K562 (cell line): ENCODE data around the gene TMIGD1. TPM values are rescaled to one million over a fixed set of nuclear protein-coding genes. Genes with fewer than 3 reads are reported as not detected.

Source experiments
- ATAC-seq: fragments of 200-7000 bp; cut with Tn5 transposase; 3 replicates; pipeline ENCODE4 v1.9.1; 2020; ENCODE audit warnings: moderate library complexity
- BruUV-seq: library from RNA; stranded (reverse); fragments of 400-500 nt; replicated peaks from 2 replicates; lab custom pipeline; 2021; lab: Mats Ljungman, UMichigan
- CTCF ChIA-PET: fragments of 300-600 bp; formaldehyde crosslinking; extraction: SDS; loops from one replicate; lab custom pipeline; 2021; ENCODE audit warnings: low intra/inter-chr PET ratio; lab: Yijun Ruan, JAX
- POLR2A ChIA-PET: fragments of 300-600, 350-650 bp; sonication (Branson Sonifier 250); formaldehyde crosslinking; extraction: SDS; loops from one replicate; lab custom pipeline; 2021; ENCODE audit warnings: antibody characterized with exemption, inconsistent platforms; lab: Yijun Ruan, JAX
- DNase-seq, 4 experiments: peaks; one replicate each; pipeline versions ENCODE4 v3.0.0 to v3.0.0-alpha.2; 2011 to 2018; ENCODE audit warnings: low spot score in 3 of 4, mixed read lengths in 3 of 4; ENCODE audit errors: extremely low read depth in 1 of 4
- FAIRE-seq: peaks from 2 replicates; lab custom pipeline; 2011; peaks lifted over from hg19 to GRCh38; lab: Jason Lieb, UNC
- H2AFZ ChIP-seq: 2 replicates; pipeline ENCODE4 v1.6.0; 2011; ENCODE audit warnings: low read depth, low read length, control low read depth, inconsistent platforms
- H3K27ac ChIP-seq: fragments of 200-600 bp; 3 replicates; pipeline ENCODE4 v1.8.0; 2011; ENCODE audit warnings: low read depth, mild to moderate bottlenecking, control low read depth, inconsistent platforms, low read length, moderate library complexity, mixed read lengths; ENCODE audit errors: extremely low read depth
- H3K27me3 ChIP-seq, 2 experiments: fragments of 300-600 bp in 1 of 2; 2 replicates in 1 of 2; 3 replicates in 1 of 2; pipeline versions ENCODE4 v1.6.0 to v1.8.0; 2011; ENCODE audit warnings: inconsistent platforms in 2 of 2, low read length in 2 of 2, mild to moderate bottlenecking in 1 of 2, mixed read lengths in 1 of 2, moderate library complexity in 1 of 2; ENCODE audit not compliant: control insufficient read depth in 2 of 2, insufficient read depth in 2 of 2
- H3K36me3 ChIP-seq: fragments of 300-600 bp; 3 replicates; pipeline ENCODE4 v1.8.0; 2011; ENCODE audit warnings: mild to moderate bottlenecking, low read length, inconsistent platforms; ENCODE audit not compliant: control insufficient read depth, insufficient read depth
- H3K4me1 ChIP-seq, 2 experiments: fragments of 200-600 bp in 1 of 2; replicated peaks in 1 of 2; 2 replicates in 1 of 2; 3 replicates in 1 of 2; pipeline versions ENCODE4 v1.5.1 to v1.8.0; 2011; ENCODE audit warnings: inconsistent platforms in 2 of 2, low read length in 2 of 2, mild to moderate bottlenecking in 1 of 2, mixed read lengths in 1 of 2, moderate library complexity in 1 of 2; ENCODE audit not compliant: control insufficient read depth in 2 of 2, insufficient read depth in 2 of 2
- H3K4me2 ChIP-seq: 2 replicates; pipeline ENCODE4 v1.6.1; 2011; ENCODE audit warnings: low read length, control low read depth, inconsistent platforms, mixed read lengths; ENCODE audit not compliant: insufficient read depth
- H3K4me3 ChIP-seq: fragments of 200-600 bp; sonication (generic), shearing (Covaris generic); 2 replicates; pipeline ENCODE4 v1.5.1; 2016; ENCODE audit warnings: control low read depth, inconsistent platforms
- H3K79me2 ChIP-seq: fragments of 200-600 bp; 3 replicates; pipeline ENCODE4 v1.8.0; 2011; ENCODE audit warnings: low read length, inconsistent platforms; ENCODE audit not compliant: control insufficient read depth, insufficient read depth
- H3K9ac ChIP-seq, 2 experiments: 2 replicates each; pipeline versions ENCODE4 v1.6.0 to v1.6.1; 2011; ENCODE audit warnings: low read depth in 2 of 2, low read length in 2 of 2, control low read depth in 1 of 2, inconsistent platforms in 1 of 2, mild to moderate bottlenecking in 1 of 2, mixed read lengths in 1 of 2; ENCODE audit not compliant: insufficient read depth in 1 of 2
- H3K9me1 ChIP-seq: one replicate; pipeline ENCODE4 v1.6.0; 2011; ENCODE audit warnings: inconsistent platforms, mild to moderate bottlenecking, low read length, moderate library complexity; ENCODE audit not compliant: control insufficient read depth, insufficient read depth
- H3K9me3 ChIP-seq: replicated peaks from 2 replicates; pipeline ENCODE4 v1.5.1; 2011; ENCODE audit warnings: low read depth, low read length, inconsistent platforms; ENCODE audit not compliant: control insufficient read depth, insufficient read depth
- H4K20me1 ChIP-seq: replicated peaks from 2 replicates; pipeline ENCODE4 v1.6.1; 2011; ENCODE audit warnings: low read length, inconsistent platforms, mixed read lengths; ENCODE audit not compliant: control insufficient read depth, insufficient read depth
- BMI1 ChIP-seq: fragments of 150-350 bp; IDR thresholded peaks from 2 replicates; pipeline ENCODE4 v1.6.1; 2014; ENCODE audit warnings: low read length
- CAMTA2 ChIP-seq: fragments of 250-450 bp; sonication (Bioruptor Pico); conservative IDR thresholded peaks from 2 replicates; pipeline ENCODE4 v1.5.1; 2022
- E2F4 ChIP-seq: sonication (generic); formaldehyde crosslinking; IDR thresholded peaks from 2 replicates; pipeline ENCODE4 v1.8.0; 2022; ENCODE audit warnings: mild to moderate bottlenecking, low read depth, missing genetic modification reagents
- MEIS2 ChIP-seq: fragments of 450-650 bp; IDR thresholded peaks from 2 replicates; pipeline ENCODE4 v1.6.1; 2014; ENCODE audit warnings: mild to moderate bottlenecking; ENCODE audit not compliant: partially characterized antibody
- NFIC ChIP-seq: fragments of 450-650 bp; IDR thresholded peaks from 2 replicates; pipeline ENCODE4 v1.6.1; 2017; ENCODE audit warnings: mild to moderate bottlenecking, inconsistent platforms
- NFIX ChIP-seq: fragments of 250-450 bp; sonication (Bioruptor Pico); IDR thresholded peaks from 2 replicates; pipeline ENCODE4 v1.4.0; 2020; ENCODE audit warnings: low read depth, mild to moderate bottlenecking, moderate library complexity
- NR2F6 ChIP-seq: fragments of 450-650 bp; formaldehyde crosslinking; IDR thresholded peaks from 2 replicates; pipeline ENCODE4 v1.4.0; 2020; ENCODE audit warnings: mild to moderate bottlenecking
- NR3C1 ChIP-seq: sonication (generic); formaldehyde crosslinking; IDR thresholded peaks from 2 replicates; pipeline ENCODE4 v1.8.1; 2022; ENCODE audit warnings: missing genetic modification reagents
- POLR2G ChIP-seq: fragments of 200-400 bp; formaldehyde crosslinking; IDR thresholded peaks from 2 replicates; pipeline ENCODE4 v1.6.1; 2017; ENCODE audit warnings: low read depth, mild to moderate bottlenecking, antibody characterized with exemption, low read length, moderate library complexity
- RBM22 ChIP-seq: fragments of 200-400 bp; formaldehyde crosslinking; IDR thresholded peaks from 2 replicates; pipeline ENCODE4 v1.6.1; 2018; ENCODE audit warnings: low read length, low read depth; ENCODE audit not compliant: poor library complexity, severe bottlenecking
- TAF15 ChIP-seq: fragments of 200-400 bp; formaldehyde crosslinking; IDR thresholded peaks from 2 replicates; pipeline ENCODE4 v1.6.1; 2017; ENCODE audit warnings: mild to moderate bottlenecking, low read depth, low read length, moderate library complexity
- WGBS: fragments of 100-300 bp; shearing (Covaris generic); methylation state at CpG from one replicate; pipeline ENCODE4 v1.1.6; 2016; ENCODE audit warnings: low coverage, mixed read lengths; ENCODE audit not compliant: insufficient coverage; ENCODE audit errors: missing lambda C conversion rate; 5-methylcytosine and 5-hydroxymethylcytosine counted together
- in situ Hi-C: fragments of 300-500 bp; cut with MboI; formaldehyde crosslinking; loops from 4 replicates; pipeline ENCODE4 v1.15.0; 2018; ENCODE audit warnings: inconsistent platforms, mixed read lengths
- intact Hi-C: fragments of 100-400 bp; cut with micrococcal nuclease; formaldehyde crosslinking; loops from 2 replicates; pipeline ENCODE4 v1.14.2; 2022
- polyA plus RNA-seq, 8 experiments: library from polyadenylated mRNA; depleted of rRNA in 4 of 8; stranded (reverse) in 5 of 8; unstranded in 3 of 8; fragments of >200 nt; fragmentation: Nextera tagmentation in 2 of 8; fragmentation: Illumina TruSeq in 1 of 8; extraction: Ambion mirVana in 2 of 8; extraction: Trizol in 1 of 8; gene quantifications; 2 replicates each; pipeline versions ENCODE4 v1.2.1 to v1.2.3, GENCODE V29; 2011 to 2014; ENCODE audit warnings: inconsistent platforms in 1 of 8, missing spikeins in 1 of 8
- total RNA-seq, 7 experiments: library from RNA; depleted of rRNA in 6 of 7; stranded (reverse); fragments of >200 nt in 6 of 7; fragmentation: Illumina TruSeq in 2 of 7; extraction: Trizol in 2 of 7; gene quantifications; 2 replicates each; pipeline versions ENCODE4 v1.2.1 to v1.2.3, GENCODE V29; 2011 to 2021; ENCODE audit warnings: low replicate concordance in 1 of 7
- TF ChIP-seq, protein P1 (sequence below): fragments of 450-650 bp; IDR thresholded peaks from 2 replicates; pipeline ENCODE4 v1.6.1; 2016
- TF ChIP-seq, protein P2 (sequence below), 2 experiments: fragments of 450-650 bp in 1 of 2; sonication (generic) in 1 of 2; formaldehyde crosslinking in 1 of 2; IDR thresholded peaks in 1 of 2; conservative IDR thresholded peaks in 1 of 2; 2 replicates each; pipeline versions ENCODE4 v1.6.1 to v1.8.1; 2016 to 2023; ENCODE audit warnings: mild to moderate bottlenecking in 2 of 2, moderate library complexity in 2 of 2, inconsistent platforms in 1 of 2, missing genetic modification reagents in 1 of 2
- TF ChIP-seq, protein P3 (sequence below), 2 experiments: IDR thresholded peaks in 1 of 2; conservative IDR thresholded peaks in 1 of 2; 2 replicates each; pipeline ENCODE4 v1.6.1; 2016; ENCODE audit warnings: low read depth in 2 of 2, mild to moderate bottlenecking in 1 of 2, missing compliant biosample characterization in 1 of 2, missing genetic modification characterization in 1 of 2, moderate library complexity in 1 of 2

Gene TMIGD1
- total and polyA plus RNA-seq, 9 of the 15 experiments (the other 6 are each of a cell fraction or from before 2014, with no cell fraction given) = not detected

GRCh38 chr17:30326809-30327208 lies 7.0 kb downstream of the TMIGD1 start:
- Histone ChIP-seq H3K27ac (no peak overlapping the region), H2AFZ (no peak overlapping the region), H3K4me2 (no peak overlapping the region), H3K36me3 (no peaks in the 10 kb centered on the region), H3K4me1 (peaks cover 0 to 17% of the 10 kb centered on the region in 2 experiments; a peak in 3 of 5 replicates), H4K20me1 (no peaks in the 10 kb centered on the region), H3K79me2 (no peaks in the 10 kb centered on the region), H3K9ac (no peak overlapping the region), H3K9me3 (no peaks in the 10 kb centered on the region), H3K9me1 (no peaks in the 10 kb centered on the region), H3K4me3 (no peak overlapping the region), H3K27me3 (peaks cover 0 to 4% of the 10 kb centered on the region in 2 experiments; a peak in 2 of 5 replicates)
- POLR2A ChIA-PET = interaction anchor here (0.6 to 1.4 kb wide), 4 partner anchors 8 to 222 kb away, joined by 3 to 4 read pairs (median 4); no protein-coding TSS in a partner anchor
- CTCF ChIA-PET = no interaction called here
- WGBS = 7% methylated on average over 1 of the region's 1 CpG
- DNase-seq (no peak), ATAC-seq (no peak), FAIRE-seq (no peak)
- intact Hi-C loops = no loop called here
- TF ChIP-seq E2F4 (no peak), RBM22 (no peak), POLR2G (no peak), MEIS2 (peak; percentile 83), BMI1 (no peak), NFIC (no peak), CAMTA2 (no peak), NR2F6 (no peak), NR3C1 (CRISPR knock-in tag) (no peak), NFIX (CRISPR knock-in tag) (no peak), TAF15 (no peak)
- TF ChIP-seq, protein P1, sequence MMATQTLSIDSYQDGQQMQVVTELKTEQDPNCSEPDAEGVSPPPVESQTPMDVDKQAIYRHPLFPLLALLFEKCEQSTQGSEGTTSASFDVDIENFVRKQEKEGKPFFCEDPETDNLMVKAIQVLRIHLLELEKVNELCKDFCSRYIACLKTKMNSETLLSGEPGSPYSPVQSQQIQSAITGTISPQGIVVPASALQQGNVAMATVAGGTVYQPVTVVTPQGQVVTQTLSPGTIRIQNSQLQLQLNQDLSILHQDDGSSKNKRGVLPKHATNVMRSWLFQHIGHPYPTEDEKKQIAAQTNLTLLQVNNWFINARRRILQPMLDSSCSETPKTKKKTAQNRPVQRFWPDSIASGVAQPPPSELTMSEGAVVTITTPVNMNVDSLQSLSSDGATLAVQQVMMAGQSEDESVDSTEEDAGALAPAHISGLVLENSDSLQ = peak; percentile 37; the same call in 1 of the 2 replicates
- TF ChIP-seq, protein P2, sequence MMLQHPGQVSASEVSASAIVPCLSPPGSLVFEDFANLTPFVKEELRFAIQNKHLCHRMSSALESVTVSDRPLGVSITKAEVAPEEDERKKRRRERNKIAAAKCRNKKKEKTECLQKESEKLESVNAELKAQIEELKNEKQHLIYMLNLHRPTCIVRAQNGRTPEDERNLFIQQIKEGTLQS (IDR thresholded peaks at IDR 0.05) = no peak
- TF ChIP-seq, protein P2 (CRISPR knock-in tag; conservative IDR thresholded peaks at IDR 0.05) = no peak
- TF ChIP-seq, protein P3, sequence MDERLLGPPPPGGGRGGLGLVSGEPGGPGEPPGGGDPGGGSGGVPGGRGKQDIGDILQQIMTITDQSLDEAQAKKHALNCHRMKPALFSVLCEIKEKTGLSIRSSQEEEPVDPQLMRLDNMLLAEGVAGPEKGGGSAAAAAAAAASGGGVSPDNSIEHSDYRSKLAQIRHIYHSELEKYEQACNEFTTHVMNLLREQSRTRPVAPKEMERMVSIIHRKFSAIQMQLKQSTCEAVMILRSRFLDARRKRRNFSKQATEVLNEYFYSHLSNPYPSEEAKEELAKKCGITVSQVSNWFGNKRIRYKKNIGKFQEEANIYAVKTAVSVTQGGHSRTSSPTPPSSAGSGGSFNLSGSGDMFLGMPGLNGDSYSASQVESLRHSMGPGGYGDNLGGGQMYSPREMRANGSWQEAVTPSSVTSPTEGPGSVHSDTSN (CRISPR knock-in tag; IDR thresholded peaks at IDR 0.05; ENCODE audit: low read depth) = no peak
- TF ChIP-seq, protein P3 (tag; conservative IDR thresholded peaks at IDR 0.05; ENCODE audit: low read depth) = peak; percentile 86
- in situ Hi-C loops = loop anchor here (25.0 kb wide), 1 partner anchor 385 kb away; no protein-coding TSS in a partner anchor
- BruUV-seq = no TSS peak
